Ishikawa (cell line): ENCODE measurements around the gene RRP36.

ENCODE experiments used
- CEBPB ChIP-seq: IDR thresholded peaks from 2 replicates; pipeline ENCODE4 v1.6.1; 2012
- CREB1 ChIP-seq: IDR thresholded peaks from 2 replicates; pipeline ENCODE4 v1.6.1; 2012; ENCODE audit warnings: low read depth
- EGR1 ChIP-seq: IDR thresholded peaks from 2 replicates; pipeline ENCODE4 v1.6.1; 2012
- EP300 ChIP-seq: IDR thresholded peaks from 2 replicates; pipeline ENCODE4 v1.6.1; 2012; ENCODE audit warnings: borderline replicate concordance
- FOXM1 ChIP-seq: IDR thresholded peaks from 2 replicates; pipeline ENCODE4 v1.6.1; 2012; ENCODE audit warnings: low read depth, borderline replicate concordance
- NFIC ChIP-seq: IDR thresholded peaks from 2 replicates; pipeline ENCODE4 v1.6.1; 2012
- RAD21 ChIP-seq: IDR thresholded peaks from 2 replicates; pipeline ENCODE4 v1.6.1; 2012; ENCODE audit warnings: low read depth
- TAF1 ChIP-seq: IDR thresholded peaks from 2 replicates; pipeline ENCODE4 v1.6.1; 2012; ENCODE audit warnings: low read depth, mild to moderate bottlenecking
- TCF12 ChIP-seq: IDR thresholded peaks from 2 replicates; pipeline ENCODE4 v1.6.1; 2012; ENCODE audit warnings: low read depth
- TEAD4 ChIP-seq: IDR thresholded peaks from 2 replicates; pipeline ENCODE4 v1.6.1; 2012
- USF1 ChIP-seq: IDR thresholded peaks from 2 replicates; pipeline ENCODE4 v1.6.1; 2012
- YY1 ChIP-seq: IDR thresholded peaks from 2 replicates; pipeline ENCODE4 v1.6.1; 2012; ENCODE audit warnings: low read depth
- ZBTB7A ChIP-seq: IDR thresholded peaks from 2 replicates; pipeline ENCODE4 v1.6.1; 2012; ENCODE audit warnings: low read depth
- TF ChIP-seq, protein P1 (sequence below): IDR thresholded peaks from 2 replicates; pipeline ENCODE4 v1.6.1; 2012
- TF ChIP-seq, protein P2 (sequence below): IDR thresholded peaks from 2 replicates; pipeline ENCODE4 v1.6.1; 2012; ENCODE audit warnings: low read depth, mild to moderate bottlenecking

RRP36 gene

DNA sequence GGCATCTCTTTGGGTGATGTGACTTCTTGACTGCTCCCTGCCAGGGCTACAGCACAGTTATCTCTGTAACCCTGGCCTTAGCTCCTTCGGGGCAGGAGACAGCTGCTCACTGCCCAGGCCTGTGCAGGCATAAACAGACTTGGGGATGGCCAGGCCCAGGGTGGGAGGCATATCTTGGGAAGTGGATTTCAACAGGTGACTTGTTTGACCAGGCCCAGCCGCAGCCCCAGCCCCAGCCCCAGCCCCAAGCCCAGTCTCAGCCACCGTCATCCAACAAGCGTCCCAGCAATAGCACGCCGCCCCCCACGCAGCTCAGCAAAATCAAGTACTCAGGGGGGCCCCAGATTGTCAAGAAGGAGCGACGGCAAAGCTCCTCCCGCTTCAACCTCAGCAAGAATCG, 15.2 kb upstream of the RRP36 start:
- TF ChIP-seq EP300 (no peak), EGR1 (no peak), FOXM1 (no peak), NFIC (no peak), YY1 (no peak), TEAD4 (no peak), USF1 (no peak), TCF12 (no peak), CREB1 (no peak), CEBPB (no peak), ZBTB7A (no peak), TAF1 (no peak), RAD21 (no peak)
- TF ChIP-seq, protein P1, sequence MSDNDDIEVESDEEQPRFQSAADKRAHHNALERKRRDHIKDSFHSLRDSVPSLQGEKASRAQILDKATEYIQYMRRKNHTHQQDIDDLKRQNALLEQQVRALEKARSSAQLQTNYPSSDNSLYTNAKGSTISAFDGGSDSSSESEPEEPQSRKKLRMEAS = no peak
- TF ChIP-seq, protein P2, sequence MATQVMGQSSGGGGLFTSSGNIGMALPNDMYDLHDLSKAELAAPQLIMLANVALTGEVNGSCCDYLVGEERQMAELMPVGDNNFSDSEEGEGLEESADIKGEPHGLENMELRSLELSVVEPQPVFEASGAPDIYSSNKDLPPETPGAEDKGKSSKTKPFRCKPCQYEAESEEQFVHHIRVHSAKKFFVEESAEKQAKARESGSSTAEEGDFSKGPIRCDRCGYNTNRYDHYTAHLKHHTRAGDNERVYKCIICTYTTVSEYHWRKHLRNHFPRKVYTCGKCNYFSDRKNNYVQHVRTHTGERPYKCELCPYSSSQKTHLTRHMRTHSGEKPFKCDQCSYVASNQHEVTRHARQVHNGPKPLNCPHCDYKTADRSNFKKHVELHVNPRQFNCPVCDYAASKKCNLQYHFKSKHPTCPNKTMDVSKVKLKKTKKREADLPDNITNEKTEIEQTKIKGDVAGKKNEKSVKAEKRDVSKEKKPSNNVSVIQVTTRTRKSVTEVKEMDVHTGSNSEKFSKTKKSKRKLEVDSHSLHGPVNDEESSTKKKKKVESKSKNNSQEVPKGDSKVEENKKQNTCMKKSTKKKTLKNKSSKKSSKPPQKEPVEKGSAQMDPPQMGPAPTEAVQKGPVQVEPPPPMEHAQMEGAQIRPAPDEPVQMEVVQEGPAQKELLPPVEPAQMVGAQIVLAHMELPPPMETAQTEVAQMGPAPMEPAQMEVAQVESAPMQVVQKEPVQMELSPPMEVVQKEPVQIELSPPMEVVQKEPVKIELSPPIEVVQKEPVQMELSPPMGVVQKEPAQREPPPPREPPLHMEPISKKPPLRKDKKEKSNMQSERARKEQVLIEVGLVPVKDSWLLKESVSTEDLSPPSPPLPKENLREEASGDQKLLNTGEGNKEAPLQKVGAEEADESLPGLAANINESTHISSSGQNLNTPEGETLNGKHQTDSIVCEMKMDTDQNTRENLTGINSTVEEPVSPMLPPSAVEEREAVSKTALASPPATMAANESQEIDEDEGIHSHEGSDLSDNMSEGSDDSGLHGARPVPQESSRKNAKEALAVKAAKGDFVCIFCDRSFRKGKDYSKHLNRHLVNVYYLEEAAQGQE = no peak

GRCh38 chr6:43007126-43007525, 14.3 kb upstream of the RRP36 start:
- TF ChIP-seq CREB1 (no peak), EGR1 (no peak), TEAD4 (no peak), RAD21 (no peak), FOXM1 (no peak), TCF12 (no peak), NFIC (no peak), TAF1 (no peak), ZBTB7A (no peak), USF1 (no peak), CEBPB (no peak), EP300 (no peak), YY1 (no peak)
- TF ChIP-seq, protein P2 = no peak
- TF ChIP-seq, protein P1 = no peak

DNA sequence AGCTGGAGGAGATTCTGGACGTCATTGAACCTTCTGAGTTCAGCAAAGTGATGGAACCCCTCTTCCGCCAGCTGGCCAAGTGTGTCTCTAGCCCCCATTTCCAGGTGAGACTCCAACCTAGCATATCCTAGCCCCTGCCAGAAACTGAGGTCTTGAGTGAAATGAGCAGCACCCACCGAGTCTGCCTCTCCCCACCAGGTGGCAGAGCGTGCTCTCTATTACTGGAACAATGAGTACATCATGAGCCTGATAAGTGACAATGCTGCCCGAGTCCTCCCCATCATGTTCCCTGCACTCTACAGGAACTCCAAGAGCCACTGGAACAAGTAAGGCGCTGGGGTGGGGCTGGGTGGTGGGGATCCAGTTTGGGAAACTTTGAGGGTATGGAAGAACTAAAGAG, 12.3 kb upstream of the RRP36 start:
- TF ChIP-seq RAD21 (0 out of 2 replicates have a peak, but pooled peaks have one; percentile 8), TCF12 (no peak)

DNA sequence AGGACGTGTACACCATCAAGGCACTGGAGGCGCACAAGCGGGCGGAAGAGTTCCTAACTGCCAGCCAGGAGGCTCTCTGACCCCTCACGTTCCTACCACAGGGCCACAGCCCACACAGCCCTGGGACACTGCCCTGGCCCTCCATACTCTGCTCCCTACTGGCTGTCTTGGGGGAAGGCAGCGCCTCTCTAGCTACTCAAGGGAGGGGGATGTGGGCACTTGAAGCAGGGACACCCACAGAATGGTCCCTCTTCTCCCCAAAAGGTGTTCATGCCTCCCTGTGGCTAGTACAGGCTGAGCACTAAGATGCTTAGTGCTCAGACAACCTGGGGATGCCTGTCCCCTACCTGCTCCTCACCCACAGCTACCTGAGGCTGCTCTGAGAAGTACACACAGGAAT, 10.2 kb upstream of the RRP36 start:
- TF ChIP-seq, protein P1 = no peak
- TF ChIP-seq FOXM1 (no peak), TAF1 (no peak), TCF12 (no peak)

- no peak for TF ChIP-seq YY1
- TF ChIP-seq, protein P2 = no peak
- TF ChIP-seq USF1 = no peak
- TF ChIP-seq TEAD4 = no peak
- TF ChIP-seq RAD21 = no peak
- TF ChIP-seq, protein P1 = no peak
- no peak for TF ChIP-seq EGR1
- no peak for TF ChIP-seq TAF1
- no peak for TF ChIP-seq NFIC
- no peak for TF ChIP-seq CREB1
- no peak for TF ChIP-seq TCF12
- no peak for TF ChIP-seq ZBTB7A
- no peak for TF ChIP-seq CEBPB
- TF ChIP-seq FOXM1 = no peak
- no peak for TF ChIP-seq EP300
These were observed 9.1 kb upstream of the RRP36 start for GRCh38 chr6:43012364-43012763.
